Activated naive CD8-positive, alpha-beta T cell treated with anti-CD3 and anti-CD28 coated beads, Interleukin-2, amount 50 U/mL, for 24 hours (primary cell): ENCODE measurements around the gene AP3S1.

Experiments
- ATAC-seq: fragments of 150-1000 bp; cut with Tn5 transposase; one replicate; pipeline ENCODE4 v1.10.0; 2021
- DNase-seq: peaks from one replicate; pipeline ENCODE4 v3.0.0; 2021
- H3K27ac Mint-ChIP-seq: one replicate; pipeline ENCODE4 v1.8.0; 2021; ENCODE audit warnings: mild to moderate bottlenecking, mixed read lengths
- H3K27me3 Mint-ChIP-seq: one replicate; pipeline ENCODE4 v1.8.0; 2021; ENCODE audit warnings: mixed read lengths
- H3K36me3 Mint-ChIP-seq: one replicate; pipeline ENCODE4 v1.8.0; 2021; ENCODE audit warnings: low read depth, mixed read lengths
- H3K4me1 Mint-ChIP-seq: one replicate; pipeline ENCODE4 v1.8.0; 2021; ENCODE audit warnings: mixed read lengths
- H3K4me3 Mint-ChIP-seq: one replicate; pipeline ENCODE4 v1.8.0; 2021; ENCODE audit warnings: mild to moderate bottlenecking, moderate library complexity, mixed read lengths
- H3K9me3 Mint-ChIP-seq: one replicate; pipeline ENCODE4 v1.8.0; 2021; ENCODE audit warnings: mixed read lengths

AP3S1 gene

GRCh38 chr5:115952588-115952987, 110.9 kb downstream of the AP3S1 start:
- ATAC-seq (no peak), DNase-seq (no peak)
- H3K36me3 Mint-ChIP-seq: no peaks in the 10 kb centered on the region
- no peak overlapping the region for H3K27ac Mint-ChIP-seq
- H3K4me3 Mint-ChIP-seq: no peak overlapping the region
- peaks cover 12% of the 10 kb centered on the region for H3K27me3 Mint-ChIP-seq
- no peaks in the 10 kb centered on the region for H3K4me1 Mint-ChIP-seq
- no peaks in the 10 kb centered on the region for H3K9me3 Mint-ChIP-seq

DNA sequence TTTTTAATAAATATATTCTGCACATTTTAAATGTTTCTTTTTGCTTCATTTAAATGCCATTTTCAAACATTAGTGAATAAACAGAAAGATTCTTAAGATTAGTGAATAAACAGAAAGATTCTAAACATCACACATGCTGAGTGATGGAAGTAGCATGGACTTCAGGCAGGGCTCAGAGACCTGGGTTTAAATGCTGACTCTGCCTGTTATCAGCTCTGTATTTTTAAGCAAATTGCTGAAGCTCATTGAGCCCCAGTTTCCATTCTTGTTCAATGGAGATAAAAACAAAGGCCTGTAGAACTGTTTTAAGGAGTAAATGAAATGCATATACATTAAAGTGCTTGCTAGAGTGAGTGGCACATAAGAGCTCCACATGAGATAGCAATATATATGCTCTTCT, 112.4 kb downstream of the AP3S1 start:
- Mint-ChIP-seq H3K9me3 (no peaks in the 10 kb centered on the region), H3K4me1 (no peaks in the 10 kb centered on the region), H3K27ac (no peak overlapping the region), H3K4me3 (no peak overlapping the region), H3K36me3 (no peaks in the 10 kb centered on the region), H3K27me3 (peaks cover 18% of the 10 kb centered on the region)
- DNase-seq: no peak
- no peak for ATAC-seq

DNA sequence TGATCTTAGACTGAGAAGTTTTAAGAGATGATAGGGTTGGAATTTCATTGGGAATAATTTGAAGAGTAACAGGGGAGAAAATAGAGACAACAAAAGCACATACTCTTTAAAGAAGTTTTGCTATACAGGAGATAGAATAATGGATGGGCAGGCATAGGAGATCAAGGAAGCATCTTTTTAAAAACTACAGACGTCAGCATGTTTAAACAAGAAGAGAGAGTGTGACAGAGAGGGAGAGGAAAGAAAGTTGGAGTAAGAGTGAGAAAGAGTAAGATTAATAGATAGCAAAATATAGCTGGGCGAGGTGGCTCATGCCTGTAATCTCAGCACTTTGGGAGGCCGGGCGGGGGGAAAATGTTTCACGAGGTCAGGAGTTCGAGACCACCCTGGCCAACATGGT, 115.2 kb downstream of the AP3S1 start:
- no peak for ATAC-seq
- no peak for DNase-seq
- no peaks in the 10 kb centered on the region for H3K36me3 Mint-ChIP-seq
- H3K4me3 Mint-ChIP-seq: no peak overlapping the region
- H3K9me3 Mint-ChIP-seq: no peaks in the 10 kb centered on the region
- peaks cover 7% of the 10 kb centered on the region for H3K4me1 Mint-ChIP-seq
- H3K27ac Mint-ChIP-seq: no peak overlapping the region
- H3K27me3 Mint-ChIP-seq: peaks cover 39% of the 10 kb centered on the region

DNA sequence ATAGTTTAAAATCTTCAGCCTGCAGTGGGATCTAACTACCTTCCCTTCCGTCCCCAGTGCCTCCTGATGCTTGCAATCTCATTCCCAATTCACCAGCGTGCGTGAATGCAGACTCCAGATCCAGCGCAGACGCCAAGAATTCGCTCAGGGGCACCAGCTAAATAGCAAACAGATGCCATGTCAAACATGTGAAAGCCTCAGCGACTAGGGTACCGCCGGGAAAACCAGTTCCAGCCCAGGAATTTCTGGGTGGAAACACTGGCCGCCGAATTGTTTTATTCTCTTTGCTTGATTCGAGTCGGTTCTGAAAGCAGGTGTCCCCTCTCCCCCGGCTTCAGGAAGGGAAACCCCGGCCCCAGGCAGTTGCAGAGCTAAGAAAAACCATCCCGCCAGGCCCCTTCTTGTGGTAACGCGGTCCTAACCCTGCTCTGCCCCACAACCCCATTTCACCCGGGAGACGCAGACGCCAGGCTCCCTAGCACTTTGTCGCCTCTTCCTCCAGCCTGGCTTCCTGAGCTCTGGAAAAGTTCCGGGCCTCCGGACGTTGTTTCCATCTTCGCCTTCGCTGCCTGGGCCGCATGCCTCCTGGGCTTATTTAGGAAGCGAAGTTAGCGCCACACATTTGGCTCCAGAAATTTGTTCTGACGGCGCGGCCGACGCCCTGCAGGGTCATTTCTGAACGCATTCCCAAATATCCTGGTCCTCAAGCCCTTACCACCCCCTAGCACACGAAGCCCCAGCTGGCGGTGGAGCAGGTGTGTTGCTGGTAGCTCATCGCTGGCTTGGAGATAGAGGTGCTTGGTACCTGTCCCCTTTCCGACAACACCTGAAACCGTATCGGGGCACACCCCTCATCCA, 119.9 kb downstream of the AP3S1 start:
- Mint-ChIP-seq H3K4me1 (peaks cover 9% of the 10 kb centered on the region), H3K36me3 (no peaks in the 10 kb centered on the region), H3K9me3 (no peaks in the 10 kb centered on the region), H3K4me3 (peak overlapping the region; percentile 28), H3K27me3 (peaks cover 59% of the 10 kb centered on the region), H3K27ac (no peak overlapping the region)
- ATAC-seq: no peak
- DNase-seq: no peak

- H3K9me3 Mint-ChIP-seq: no peaks in the 10 kb centered on the region
Measured at GRCh38 chr5:115962239-115962564, 120.5 kb downstream of the AP3S1 start, which contains the start of gene LVRN. LVRN (plus strand) TSS chr5:115962475; CDS start chr5:115962618, 143 bp downstream.

GRCh38 chr5:115962565-115963402, 121.0 kb downstream of the AP3S1 start:
- Mint-ChIP-seq H3K4me3 (no peak overlapping the region), H3K9me3 (no peaks in the 10 kb centered on the region), H3K4me1 (peaks cover 9% of the 10 kb centered on the region), H3K27me3 (peaks cover 60% of the 10 kb centered on the region), H3K27ac (no peak overlapping the region), H3K36me3 (no peaks in the 10 kb centered on the region)
- DNase-seq: peak; percentile 4
- ATAC-seq: peak; percentile 40

More at GRCh38 chr5:115962239-115962564, 120.5 kb downstream of the AP3S1 start, which contains the start of gene LVRN:
- no peak within 1 kb of the TSS for H3K27ac Mint-ChIP-seq
- ATAC-seq (no peak), DNase-seq (no peak)
- H3K27me3 Mint-ChIP-seq: peaks cover 59% of the 10 kb centered on the region
- H3K36me3 Mint-ChIP-seq: no peaks in the 10 kb centered on the region
- H3K4me1 Mint-ChIP-seq: peaks cover 9% of the 10 kb centered on the region
- peak within 1 kb of the TSS; percentile 28 for H3K4me3 Mint-ChIP-seq

DNA sequence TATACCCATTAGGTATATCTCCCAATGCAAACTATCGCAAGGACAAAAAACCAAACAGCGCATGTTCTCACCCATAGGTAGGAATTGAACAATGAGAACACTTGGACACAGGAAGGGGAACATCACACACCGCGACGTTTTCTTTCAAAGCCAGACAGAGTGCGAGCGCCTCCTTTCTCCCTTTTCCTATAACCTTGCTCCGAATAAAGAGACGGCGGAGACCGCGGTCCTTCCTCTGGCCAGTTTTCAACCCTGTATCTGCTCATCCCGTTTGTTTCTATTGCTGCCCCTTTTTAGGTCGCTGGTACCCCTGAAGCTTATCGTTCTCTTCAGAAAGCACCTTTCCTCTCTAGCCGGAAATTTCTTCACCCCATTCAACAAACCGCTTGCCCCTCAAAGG, 121.8 kb downstream of the AP3S1 start:
- no peaks in the 10 kb centered on the region for H3K9me3 Mint-ChIP-seq
- ATAC-seq (no peak), DNase-seq (no peak)
- H3K4me3 Mint-ChIP-seq: no peak overlapping the region
- peaks cover 9% of the 10 kb centered on the region for H3K4me1 Mint-ChIP-seq
- no peaks in the 10 kb centered on the region for H3K36me3 Mint-ChIP-seq
- H3K27me3 Mint-ChIP-seq: peaks cover 67% of the 10 kb centered on the region
- no peak overlapping the region for H3K27ac Mint-ChIP-seq
